HG02938 (cell line): ENCODE data around the gene GP1BB.
"Not testable (repeated sequence)": the region's sequence is repeated elsewhere in the genome, so short reads cannot be mapped to it uniquely, and the experiment has no call there.

Experiments used
- ATAC-seq: cut with Tn5 transposase; IDR thresholded peaks from one replicate; pipeline ENCODE4 v1.9.1; 2021; ENCODE audit warnings: mild to moderate bottlenecking, moderate library complexity; ENCODE audit not compliant: unreplicated experiment

Gene GP1BB

GRCh38 chr22:19724927-19725661, 1.8 kb downstream of the GP1BB start:
- no peak for ATAC-seq

GRCh38 chr22:19726064-19726788, 2.9 kb downstream of the GP1BB start:
- not testable (repeated sequence) for ATAC-seq

GRCh38 chr22:19727310-19728150, 4.2 kb downstream of the GP1BB start:
- no peak for ATAC-seq

GRCh38 chr22:19728271-19728670, 4.9 kb downstream of the GP1BB start:
- no peak for ATAC-seq

GRCh38 chr22:19728836-19729235, 5.5 kb downstream of the GP1BB start:
- ATAC-seq: no peak

GRCh38 chr22:19729507-19729906, 6.2 kb downstream of the GP1BB start:
- ATAC-seq: no peak

- no peak for ATAC-seq
These were observed 6.9 kb downstream of the GP1BB start for GRCh38 chr22:19730198-19730597.

- no peak for ATAC-seq
These were observed 7.5 kb downstream of the GP1BB start for GRCh38 chr22:19730655-19731360.

GRCh38 chr22:19731361-19732135, 8.2 kb downstream of the GP1BB start:
- ATAC-seq: no peak

GRCh38 chr22:19732403-19733113, 9.2 kb downstream of the GP1BB start:
- ATAC-seq: no peak

GRCh38 chr22:19733755-19734154, 10.4 kb downstream of the GP1BB start:
- no peak for ATAC-seq

GRCh38 chr22:19734163-19734562, 10.8 kb downstream of the GP1BB start:
- no peak for ATAC-seq

GRCh38 chr22:19734837-19735382, 11.6 kb downstream of the GP1BB start:
- ATAC-seq: no peak

- ATAC-seq: no peak
These were observed 12.5 kb downstream of the GP1BB start for GRCh38 chr22:19735665-19736510.

GRCh38 chr22:19737846-19738663, 14.7 kb downstream of the GP1BB start:
- ATAC-seq: no peak

- ATAC-seq: no peak
These were observed 15.5 kb downstream of the GP1BB start for GRCh38 chr22:19738664-19739447.

- no peak for ATAC-seq
These were observed 16.1 kb downstream of the GP1BB start for GRCh38 chr22:19739448-19739895.
